ENCODE measurements around the gene POU3F3.

Gene POU3F3

DNA sequence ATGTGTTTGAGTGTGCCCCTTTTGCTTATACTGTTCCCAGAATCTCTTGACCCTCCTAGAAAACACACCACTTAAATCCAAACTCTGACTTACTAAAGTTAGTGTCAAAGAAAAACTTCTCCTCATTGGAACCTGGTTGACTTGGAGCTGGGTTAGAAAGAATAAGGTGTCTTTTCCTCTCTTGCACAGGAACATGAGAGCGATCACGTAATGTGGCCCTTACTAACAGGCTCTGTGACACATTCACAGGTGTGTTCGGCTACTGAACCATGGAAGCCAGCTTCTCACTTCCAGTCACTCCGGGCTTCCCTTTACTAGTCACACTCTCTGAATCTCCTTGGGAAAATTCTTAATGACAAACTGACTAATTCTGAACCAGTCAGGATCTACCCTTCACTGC, 5.4 kb upstream of the POU3F3 start:
- Mint-ChIP-seq H3K4me1 (peaks cover 27% of the 10 kb centered on the region), H3K27me3 (ENCODE audit: low read depth) (peaks cover 100% of the 10 kb centered on the region), H3K36me3 (ENCODE audit: low read depth) (no peaks in the 10 kb centered on the region), H3K27ac (peak overlapping the region; percentile 81 to 91 (median 89)), H3K9me3 (no peaks in the 10 kb centered on the region), H3K4me3 (peak overlapping the region; percentile 39 to 91 (median 42))
- TF ChIP-seq, protein P1, sequence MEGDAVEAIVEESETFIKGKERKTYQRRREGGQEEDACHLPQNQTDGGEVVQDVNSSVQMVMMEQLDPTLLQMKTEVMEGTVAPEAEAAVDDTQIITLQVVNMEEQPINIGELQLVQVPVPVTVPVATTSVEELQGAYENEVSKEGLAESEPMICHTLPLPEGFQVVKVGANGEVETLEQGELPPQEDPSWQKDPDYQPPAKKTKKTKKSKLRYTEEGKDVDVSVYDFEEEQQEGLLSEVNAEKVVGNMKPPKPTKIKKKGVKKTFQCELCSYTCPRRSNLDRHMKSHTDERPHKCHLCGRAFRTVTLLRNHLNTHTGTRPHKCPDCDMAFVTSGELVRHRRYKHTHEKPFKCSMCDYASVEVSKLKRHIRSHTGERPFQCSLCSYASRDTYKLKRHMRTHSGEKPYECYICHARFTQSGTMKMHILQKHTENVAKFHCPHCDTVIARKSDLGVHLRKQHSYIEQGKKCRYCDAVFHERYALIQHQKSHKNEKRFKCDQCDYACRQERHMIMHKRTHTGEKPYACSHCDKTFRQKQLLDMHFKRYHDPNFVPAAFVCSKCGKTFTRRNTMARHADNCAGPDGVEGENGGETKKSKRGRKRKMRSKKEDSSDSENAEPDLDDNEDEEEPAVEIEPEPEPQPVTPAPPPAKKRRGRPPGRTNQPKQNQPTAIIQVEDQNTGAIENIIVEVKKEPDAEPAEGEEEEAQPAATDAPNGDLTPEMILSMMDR (IDR thresholded peaks at IDR 0.05; ENCODE audit: unreplicated experiment in 3 of 3), result no peak

DNA sequence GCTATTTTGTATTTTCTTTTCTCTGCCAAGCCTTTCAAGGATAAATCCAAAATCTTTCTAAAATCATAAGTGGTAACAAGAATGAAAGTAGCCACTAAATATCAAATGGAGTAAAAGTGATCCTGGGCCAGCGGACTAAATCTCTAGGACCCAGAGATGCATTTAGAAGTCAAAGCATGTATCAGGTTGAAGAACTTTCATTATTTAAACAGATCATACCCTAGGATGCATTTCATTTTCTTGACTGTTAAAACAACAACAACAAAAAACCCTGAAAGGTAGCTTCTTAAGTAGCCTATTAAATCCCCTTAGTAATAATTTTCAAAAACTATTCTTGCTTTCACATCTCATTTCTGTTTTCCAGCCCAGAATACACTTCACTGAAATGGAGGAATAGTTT, 4.8 kb upstream of the POU3F3 start:
- peaks cover 27% of the 10 kb centered on the region for H3K4me1 Mint-ChIP-seq
- peak overlapping the region in 2 of 3 experiments; percentile 39 to 91 for H3K4me3 Mint-ChIP-seq
- H3K9me3 Mint-ChIP-seq, result no peaks in the 10 kb centered on the region
- peaks cover 100% of the 10 kb centered on the region for H3K27me3 Mint-ChIP-seq (ENCODE audit: low read depth)
- peak overlapping the region; percentile 81 to 91 (median 89) for H3K27ac Mint-ChIP-seq
- TF ChIP-seq, protein P1 (IDR thresholded peaks at IDR 0.05; ENCODE audit: unreplicated experiment in 3 of 3), result no peak
- peaks cover under 1% of the 10 kb centered on the region for H3K36me3 Mint-ChIP-seq (ENCODE audit: low read depth)

DNA sequence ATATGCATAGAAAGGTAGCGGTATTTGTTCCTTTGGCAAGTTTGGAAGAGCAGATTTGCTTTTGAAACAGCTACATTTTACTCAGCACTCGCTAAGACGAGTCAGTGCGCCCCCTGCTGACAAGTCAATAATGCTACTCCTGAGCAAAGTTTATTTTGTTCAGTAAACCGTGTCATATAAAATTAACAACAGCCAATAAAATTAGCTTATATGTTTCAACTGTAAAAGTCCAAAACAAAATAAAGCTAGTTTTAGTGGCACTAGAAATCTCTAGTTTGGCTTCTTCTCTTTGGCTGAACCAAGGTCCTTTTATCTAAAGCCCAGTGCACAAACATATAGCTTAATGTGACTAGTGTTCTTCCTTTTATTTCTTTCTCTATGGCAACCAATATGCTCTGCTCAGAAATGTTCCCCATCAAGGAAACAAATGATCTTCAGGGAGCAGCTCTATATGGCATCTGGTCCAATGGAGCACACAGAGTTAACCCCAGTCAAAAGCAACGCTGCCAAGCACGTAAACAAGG, 4.2 kb upstream of the POU3F3 start:
- Mint-ChIP-seq H3K4me1 (peaks cover 29% of the 10 kb centered on the region), H3K36me3 (ENCODE audit: low read depth) (peaks cover 7% of the 10 kb centered on the region), H3K27ac (peak overlapping the region; percentile 31 to 91 (median 89)), H3K4me3 (peak overlapping the region; percentile 50 to 91 (median 71)), H3K9me3 (no peaks in the 10 kb centered on the region), H3K27me3 (ENCODE audit: low read depth) (peaks cover 100% of the 10 kb centered on the region)
- TF ChIP-seq, protein P1 (IDR thresholded peaks at IDR 0.05; ENCODE audit: unreplicated experiment in 3 of 3), result peak; percentile 80 to 93 (median 82)

DNA sequence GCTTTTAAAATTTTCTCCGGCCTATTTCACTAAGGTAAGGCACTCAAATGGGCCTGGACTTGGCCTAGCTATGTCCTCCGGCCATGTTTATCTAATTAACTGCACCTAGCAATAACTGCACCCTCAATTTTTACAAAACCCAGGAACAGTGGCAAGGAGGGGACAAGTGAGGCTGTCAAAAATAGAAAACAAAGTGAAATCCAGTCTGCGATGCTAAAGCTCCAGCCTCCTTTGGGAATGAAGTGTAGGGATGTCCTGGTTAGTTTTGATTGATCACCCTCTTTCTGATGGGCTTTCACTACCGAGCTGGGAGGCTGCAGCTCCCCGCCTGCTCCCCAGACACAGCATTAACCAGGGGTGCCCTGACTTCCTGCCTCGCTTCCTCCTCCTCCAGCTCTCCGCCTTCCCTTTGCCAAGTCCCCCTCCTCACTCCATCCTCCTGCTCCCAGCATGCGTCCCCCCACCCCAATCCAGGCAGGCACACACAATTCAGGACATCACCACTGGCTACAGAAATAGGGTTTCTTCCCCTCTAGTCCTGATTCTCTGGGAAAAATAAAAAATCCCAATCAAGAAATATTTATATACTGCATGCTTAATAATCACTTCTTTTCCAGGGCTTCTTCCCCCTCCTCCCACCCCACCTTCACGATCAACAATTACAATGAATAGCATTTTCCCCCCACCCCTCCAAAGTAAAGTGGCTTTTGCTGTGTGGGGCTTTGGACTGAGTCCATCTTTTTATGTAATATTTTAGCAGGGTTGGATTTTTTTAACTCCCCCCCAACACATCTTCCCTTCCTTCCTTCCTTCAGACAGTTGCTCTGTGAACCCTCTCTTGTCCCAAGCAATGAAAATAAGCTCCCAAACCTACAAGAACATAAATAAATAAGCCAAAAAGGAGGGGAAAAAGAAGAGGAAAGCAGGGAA, 3.3 kb upstream of the POU3F3 start:
- peak overlapping the region; percentile 90 to 94 (median 91) for H3K4me3 Mint-ChIP-seq
- H3K27ac Mint-ChIP-seq, result peak overlapping the region; percentile 79 to 91 (median 89)
- H3K4me1 Mint-ChIP-seq, result peaks cover 25% of the 10 kb centered on the region
- H3K27me3 Mint-ChIP-seq (ENCODE audit: low read depth), result peaks cover 93% of the 10 kb centered on the region
- peaks cover 7% of the 10 kb centered on the region for H3K36me3 Mint-ChIP-seq (ENCODE audit: low read depth)
- TF ChIP-seq, protein P1 (IDR thresholded peaks at IDR 0.05; ENCODE audit: unreplicated experiment in 3 of 3), result no peak
- H3K9me3 Mint-ChIP-seq, result no peaks in the 10 kb centered on the region

DNA sequence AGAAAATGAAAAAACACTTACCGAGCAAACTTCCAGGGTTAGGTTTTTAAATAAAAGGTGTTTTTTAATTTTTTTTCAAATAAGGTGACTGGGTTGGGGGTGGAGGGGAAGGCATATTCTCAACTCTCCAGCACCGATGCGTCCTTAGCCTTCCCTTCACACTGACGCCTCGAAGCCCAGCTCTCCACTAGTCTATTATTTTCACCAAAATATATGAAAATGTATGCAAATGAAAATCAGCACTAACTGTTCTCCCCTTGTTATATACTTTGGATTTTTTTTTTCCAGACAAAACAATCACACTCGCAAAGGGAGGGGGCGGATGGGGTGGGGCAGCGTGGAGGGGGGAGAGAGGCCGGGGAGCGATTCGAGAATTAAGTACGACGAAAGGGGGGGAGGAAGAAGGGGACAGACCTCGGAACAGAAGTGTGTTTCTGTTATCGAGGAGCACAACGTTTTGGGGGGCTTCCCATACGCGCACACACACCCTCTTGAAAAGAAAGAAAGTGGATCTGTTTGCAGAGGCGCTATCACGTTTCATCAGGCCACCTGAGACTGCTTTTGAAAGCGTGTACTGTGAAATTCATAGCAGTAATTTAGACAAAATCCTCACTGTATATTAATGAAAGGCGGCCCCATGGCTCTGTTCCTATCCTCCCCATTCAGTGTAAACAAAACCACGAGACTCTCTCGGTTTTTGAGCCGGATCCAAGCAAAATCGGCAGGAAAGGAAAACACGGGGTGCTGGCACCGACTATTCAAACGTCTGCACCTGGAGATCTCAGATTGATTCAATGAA, 2.4 kb upstream of the POU3F3 start:
- TF ChIP-seq, protein P1 (IDR thresholded peaks at IDR 0.05; ENCODE audit: unreplicated experiment in 3 of 3), result no peak
- peaks cover 88% of the 10 kb centered on the region for H3K27me3 Mint-ChIP-seq (ENCODE audit: low read depth)
- H3K27ac Mint-ChIP-seq, result peak overlapping the region; percentile 79 to 91 (median 89)
- H3K4me1 Mint-ChIP-seq, result peaks cover 19% of the 10 kb centered on the region
- no peaks in the 10 kb centered on the region for H3K9me3 Mint-ChIP-seq
- H3K36me3 Mint-ChIP-seq (ENCODE audit: low read depth), result peaks cover 7% of the 10 kb centered on the region
- H3K4me3 Mint-ChIP-seq, result peak overlapping the region; percentile 90 to 94 (median 91)

Measured in nephron (organoid).